T-helper 1 cell treated with Interleukin-12 subunit alpha and Interleukin-12 subunit beta and Interleukin-4 antibody, amounts not matched to agents 30 μg/mL and 1 μg/mL, for 36 hours (primary cell): ENCODE data around the gene CPNE9.
A peak's percentile ranks its signal among the peaks of the same experiment; 100 is the strongest.

ENCODE experiments used
- H3K27ac Mint-ChIP-seq: one replicate; pipeline ENCODE4 v1.8.0; 2021; ENCODE audit warnings: mild to moderate bottlenecking, mixed read lengths
- H3K27me3 Mint-ChIP-seq: one replicate; pipeline ENCODE4 v1.8.0; 2021; ENCODE audit warnings: low read depth, mixed read lengths
- H3K36me3 Mint-ChIP-seq: one replicate; pipeline ENCODE4 v1.8.0; 2021; ENCODE audit warnings: low read depth, mixed read lengths
- H3K4me1 Mint-ChIP-seq: one replicate; pipeline ENCODE4 v1.8.0; 2021; ENCODE audit warnings: low read depth, mixed read lengths
- H3K4me3 Mint-ChIP-seq: one replicate; pipeline ENCODE4 v1.8.0; 2021; ENCODE audit warnings: mild to moderate bottlenecking, moderate library complexity, mixed read lengths
- H3K9me3 Mint-ChIP-seq: one replicate; pipeline ENCODE4 v1.8.0; 2021; ENCODE audit warnings: mixed read lengths

The CPNE9 gene

DNA sequence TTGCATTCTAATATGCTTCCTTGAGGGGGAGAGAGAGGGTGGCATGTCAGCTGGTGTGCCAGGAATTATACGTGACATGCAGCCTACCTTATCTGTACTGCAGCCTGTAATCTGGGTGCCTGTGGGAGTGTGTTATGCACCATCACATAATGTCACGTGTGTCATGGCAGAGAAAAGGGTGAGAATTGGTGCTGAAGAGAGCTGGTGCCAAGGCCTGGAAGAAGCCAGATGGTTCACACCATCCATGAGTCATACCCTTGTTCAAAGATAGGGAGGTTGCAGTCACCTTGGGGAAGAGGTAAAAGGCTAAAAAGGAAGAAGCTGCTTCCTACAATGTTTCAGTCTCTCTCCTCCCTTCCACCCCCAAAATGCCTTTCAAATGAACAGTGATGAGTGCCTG lies 33.2 kb downstream of the CPNE9 start:
- H3K4me3 Mint-ChIP-seq: no peak overlapping the region
- H3K9me3 Mint-ChIP-seq: no peaks in the 10 kb centered on the region
- H3K27ac Mint-ChIP-seq: peak overlapping the region; percentile 46
- no peaks in the 10 kb centered on the region for H3K27me3 Mint-ChIP-seq
- peaks cover 30% of the 10 kb centered on the region for H3K4me1 Mint-ChIP-seq
- H3K36me3 Mint-ChIP-seq: peaks cover 53% of the 10 kb centered on the region

DNA sequence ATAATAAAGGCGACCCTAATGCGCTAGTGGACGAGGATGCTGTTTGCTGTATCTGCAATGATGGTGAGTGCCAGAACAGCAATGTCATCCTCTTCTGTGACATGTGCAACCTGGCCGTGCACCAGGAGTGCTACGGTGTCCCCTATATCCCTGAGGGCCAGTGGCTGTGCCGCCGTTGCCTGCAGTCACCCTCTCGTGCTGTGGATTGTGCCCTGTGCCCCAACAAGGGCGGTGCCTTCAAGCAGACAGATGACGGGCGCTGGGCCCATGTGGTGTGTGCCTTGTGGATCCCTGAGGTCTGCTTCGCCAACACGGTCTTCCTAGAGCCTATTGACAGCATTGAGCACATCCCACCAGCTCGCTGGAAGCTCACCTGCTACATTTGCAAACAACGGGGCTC lies 35.5 kb downstream of the CPNE9 start:
- Mint-ChIP-seq H3K4me3 (no peak overlapping the region), H3K4me1 (peaks cover 12% of the 10 kb centered on the region), H3K27ac (no peak overlapping the region), H3K27me3 (no peaks in the 10 kb centered on the region), H3K36me3 (peaks cover 50% of the 10 kb centered on the region), H3K9me3 (no peaks in the 10 kb centered on the region)

DNA sequence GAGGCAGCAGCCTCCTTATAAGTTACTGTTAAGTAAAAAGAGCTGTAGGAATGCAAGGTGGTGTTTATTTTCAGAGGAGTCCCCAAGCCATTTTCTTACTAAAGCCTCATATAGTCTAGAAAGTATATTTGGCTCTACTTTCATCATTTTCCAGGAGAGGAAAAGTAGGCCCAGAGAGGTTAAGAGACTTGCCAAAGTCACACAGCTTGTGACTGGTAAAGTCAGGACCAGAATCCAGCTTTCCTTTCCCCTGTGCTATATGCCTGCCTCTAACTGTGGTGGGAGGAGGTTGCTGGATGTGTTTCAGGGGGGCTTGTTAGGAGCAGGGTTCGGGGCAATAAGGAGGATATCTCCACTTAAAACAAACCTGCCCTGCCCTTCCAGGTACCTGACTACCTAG lies 38.9 kb downstream of the CPNE9 start:
- Mint-ChIP-seq H3K36me3 (peaks cover 51% of the 10 kb centered on the region), H3K9me3 (no peaks in the 10 kb centered on the region), H3K27ac (no peak overlapping the region), H3K27me3 (no peaks in the 10 kb centered on the region), H3K4me1 (no peaks in the 10 kb centered on the region), H3K4me3 (no peak overlapping the region)

DNA sequence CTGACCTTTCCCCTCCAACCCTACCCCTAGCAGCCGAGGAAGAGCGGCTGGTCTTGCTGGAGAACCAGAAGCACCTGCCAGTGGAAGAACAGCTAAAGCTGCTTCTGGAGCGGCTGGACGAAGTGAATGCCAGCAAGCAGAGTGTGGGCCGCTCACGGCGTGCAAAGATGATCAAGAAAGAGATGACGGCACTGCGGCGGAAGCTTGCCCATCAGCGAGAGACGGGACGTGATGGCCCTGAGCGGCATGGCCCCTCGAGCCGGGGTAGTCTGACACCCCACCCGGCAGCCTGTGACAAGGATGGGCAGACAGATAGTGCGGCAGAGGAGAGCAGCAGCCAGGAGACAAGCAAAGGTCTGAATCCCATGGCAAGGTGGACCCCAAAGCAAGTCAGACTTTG lies 39.9 kb downstream of the CPNE9 start:
- Mint-ChIP-seq H3K4me3 (no peak overlapping the region), H3K36me3 (peaks cover 51% of the 10 kb centered on the region), H3K9me3 (no peaks in the 10 kb centered on the region), H3K4me1 (peaks cover 1% of the 10 kb centered on the region), H3K27me3 (no peaks in the 10 kb centered on the region), H3K27ac (no peak overlapping the region)

DNA sequence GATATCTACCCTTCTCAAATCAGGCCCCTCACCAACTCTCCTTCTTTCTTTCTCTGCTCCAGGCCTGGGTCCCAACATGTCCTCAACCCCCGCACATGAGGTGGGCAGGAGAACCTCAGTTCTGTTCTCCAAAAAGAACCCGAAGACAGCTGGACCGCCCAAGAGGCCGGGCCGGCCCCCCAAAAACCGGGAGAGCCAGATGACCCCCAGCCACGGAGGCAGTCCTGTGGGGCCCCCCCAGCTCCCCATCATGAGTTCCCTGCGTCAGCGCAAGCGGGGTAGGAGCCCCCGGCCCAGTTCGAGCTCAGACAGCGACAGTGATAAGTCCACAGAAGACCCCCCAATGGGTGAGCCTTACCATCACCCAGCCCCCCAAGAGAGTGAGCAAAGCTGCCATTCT lies 40.5 kb downstream of the CPNE9 start:
- H3K27ac Mint-ChIP-seq: no peak overlapping the region
- H3K9me3 Mint-ChIP-seq: no peaks in the 10 kb centered on the region
- peaks cover 6% of the 10 kb centered on the region for H3K4me1 Mint-ChIP-seq
- H3K4me3 Mint-ChIP-seq: no peak overlapping the region
- H3K36me3 Mint-ChIP-seq: peaks cover 48% of the 10 kb centered on the region
- H3K27me3 Mint-ChIP-seq: no peaks in the 10 kb centered on the region

DNA sequence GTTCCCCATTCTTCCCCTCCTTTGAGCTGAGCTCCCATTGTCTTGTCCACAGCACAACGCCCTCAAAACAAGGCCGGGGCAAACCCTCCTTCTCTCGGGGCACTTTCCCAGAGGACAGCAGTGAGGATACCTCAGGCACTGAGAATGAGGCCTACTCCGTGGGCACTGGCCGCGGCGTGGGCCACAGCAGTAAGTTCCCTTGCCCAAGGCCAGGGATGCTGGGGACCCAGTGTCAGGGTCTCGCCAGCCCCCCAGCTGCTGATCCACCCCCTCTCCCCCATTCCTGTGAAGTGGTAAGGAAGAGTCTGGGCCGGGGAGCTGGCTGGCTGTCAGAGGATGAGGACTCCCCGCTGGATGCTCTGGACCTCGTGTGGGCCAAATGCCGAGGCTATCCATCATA lies 41.9 kb downstream of the CPNE9 start:
- H3K4me3 Mint-ChIP-seq: no peak overlapping the region
- no peaks in the 10 kb centered on the region for H3K27me3 Mint-ChIP-seq
- H3K4me1 Mint-ChIP-seq: peaks cover 17% of the 10 kb centered on the region
- no peaks in the 10 kb centered on the region for H3K9me3 Mint-ChIP-seq
- peaks cover 46% of the 10 kb centered on the region for H3K36me3 Mint-ChIP-seq
- no peak overlapping the region for H3K27ac Mint-ChIP-seq

DNA sequence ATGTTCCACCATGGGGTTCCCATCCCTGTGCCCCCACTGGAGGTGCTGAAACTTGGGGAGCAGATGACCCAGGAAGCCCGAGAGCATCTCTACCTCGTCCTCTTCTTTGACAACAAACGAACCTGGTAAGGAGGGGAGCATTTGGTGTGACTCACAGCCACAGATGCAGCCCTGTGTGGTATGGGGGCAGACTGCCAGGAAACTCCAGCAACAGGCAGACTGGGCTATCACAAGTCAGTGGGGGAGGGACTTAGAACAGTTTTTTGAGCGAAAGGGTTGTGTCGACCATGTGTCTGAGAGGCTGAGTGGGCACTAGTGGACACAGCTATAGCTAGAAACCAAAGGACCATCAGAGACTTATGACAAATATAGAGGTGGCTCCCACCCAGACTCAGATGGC lies 42.7 kb downstream of the CPNE9 start:
- Mint-ChIP-seq H3K4me1 (peaks cover 25% of the 10 kb centered on the region), H3K9me3 (no peaks in the 10 kb centered on the region), H3K36me3 (peaks cover 42% of the 10 kb centered on the region), H3K27ac (no peak overlapping the region), H3K4me3 (no peak overlapping the region), H3K27me3 (no peaks in the 10 kb centered on the region)

DNA sequence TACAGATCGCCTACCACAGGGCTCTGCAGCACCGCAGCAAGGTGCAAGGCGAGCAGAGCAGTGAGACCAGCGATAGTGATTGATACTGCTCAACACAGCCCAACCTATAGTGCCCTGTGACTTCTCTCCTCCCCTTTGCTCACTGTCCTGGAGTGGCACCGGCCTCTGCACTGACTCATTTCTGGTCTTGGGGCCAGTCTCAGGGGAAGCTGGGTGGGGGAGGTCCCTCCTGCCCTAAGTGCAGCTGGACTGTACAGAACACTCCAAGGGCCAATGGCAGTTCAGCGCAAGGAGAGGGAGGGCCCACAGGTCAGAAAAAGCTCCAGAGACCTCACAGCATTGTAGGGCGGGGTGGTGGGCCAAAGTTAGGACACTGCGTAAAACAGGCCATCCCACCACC lies 43.6 kb downstream of the CPNE9 start:
- peaks cover 33% of the 10 kb centered on the region for H3K4me1 Mint-ChIP-seq
- no peaks in the 10 kb centered on the region for H3K27me3 Mint-ChIP-seq
- no peak overlapping the region for H3K27ac Mint-ChIP-seq
- peaks cover 50% of the 10 kb centered on the region for H3K36me3 Mint-ChIP-seq
- no peaks in the 10 kb centered on the region for H3K9me3 Mint-ChIP-seq
- no peak overlapping the region for H3K4me3 Mint-ChIP-seq

DNA sequence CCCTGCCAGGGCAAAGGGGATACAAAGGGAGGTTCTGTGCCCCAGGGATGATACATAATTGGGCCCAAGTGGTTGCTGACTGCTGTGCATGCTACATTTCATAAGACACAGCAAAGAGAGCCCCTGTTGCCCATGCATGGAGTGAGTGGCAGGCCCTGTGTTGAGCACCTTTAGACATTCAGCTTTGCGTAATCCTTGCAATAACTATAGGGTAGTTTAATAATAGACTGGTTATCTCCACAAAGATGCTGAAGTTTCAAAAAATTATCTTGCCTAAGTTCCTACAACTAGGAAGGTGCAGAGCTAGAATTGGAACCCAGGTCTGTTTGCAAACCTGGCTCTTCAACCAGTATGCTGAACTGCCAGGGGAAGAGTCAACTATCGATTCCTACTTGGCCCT lies 44.4 kb downstream of the CPNE9 start:
- Mint-ChIP-seq H3K4me3 (no peak overlapping the region), H3K36me3 (peaks cover 50% of the 10 kb centered on the region), H3K4me1 (peaks cover 33% of the 10 kb centered on the region), H3K9me3 (no peaks in the 10 kb centered on the region), H3K27me3 (no peaks in the 10 kb centered on the region), H3K27ac (no peak overlapping the region)

DNA sequence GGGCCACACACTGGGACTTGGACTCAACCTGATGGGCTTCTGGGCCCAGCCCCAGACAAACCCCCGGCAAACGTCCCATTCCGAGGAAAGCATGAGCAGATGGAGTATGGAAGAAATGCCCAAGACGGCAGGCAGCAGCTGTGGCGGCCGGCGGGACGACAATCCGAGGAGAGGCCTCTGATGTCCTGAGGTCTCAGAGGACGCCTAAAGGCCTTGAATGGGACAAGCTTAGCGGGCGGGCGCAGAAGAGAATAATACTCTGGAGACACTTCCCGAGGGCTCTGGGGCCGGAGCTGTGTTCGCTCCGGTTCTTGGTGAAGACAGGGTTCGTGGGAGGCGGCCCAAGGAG lies 45.6 kb downstream of the CPNE9 start:
- Mint-ChIP-seq H3K4me1 (peaks cover 38% of the 10 kb centered on the region), H3K9me3 (no peaks in the 10 kb centered on the region), H3K27ac (peak overlapping the region; percentile 97), H3K27me3 (no peaks in the 10 kb centered on the region), H3K4me3 (peak overlapping the region; percentile 94), H3K36me3 (peaks cover 48% of the 10 kb centered on the region)

DNA sequence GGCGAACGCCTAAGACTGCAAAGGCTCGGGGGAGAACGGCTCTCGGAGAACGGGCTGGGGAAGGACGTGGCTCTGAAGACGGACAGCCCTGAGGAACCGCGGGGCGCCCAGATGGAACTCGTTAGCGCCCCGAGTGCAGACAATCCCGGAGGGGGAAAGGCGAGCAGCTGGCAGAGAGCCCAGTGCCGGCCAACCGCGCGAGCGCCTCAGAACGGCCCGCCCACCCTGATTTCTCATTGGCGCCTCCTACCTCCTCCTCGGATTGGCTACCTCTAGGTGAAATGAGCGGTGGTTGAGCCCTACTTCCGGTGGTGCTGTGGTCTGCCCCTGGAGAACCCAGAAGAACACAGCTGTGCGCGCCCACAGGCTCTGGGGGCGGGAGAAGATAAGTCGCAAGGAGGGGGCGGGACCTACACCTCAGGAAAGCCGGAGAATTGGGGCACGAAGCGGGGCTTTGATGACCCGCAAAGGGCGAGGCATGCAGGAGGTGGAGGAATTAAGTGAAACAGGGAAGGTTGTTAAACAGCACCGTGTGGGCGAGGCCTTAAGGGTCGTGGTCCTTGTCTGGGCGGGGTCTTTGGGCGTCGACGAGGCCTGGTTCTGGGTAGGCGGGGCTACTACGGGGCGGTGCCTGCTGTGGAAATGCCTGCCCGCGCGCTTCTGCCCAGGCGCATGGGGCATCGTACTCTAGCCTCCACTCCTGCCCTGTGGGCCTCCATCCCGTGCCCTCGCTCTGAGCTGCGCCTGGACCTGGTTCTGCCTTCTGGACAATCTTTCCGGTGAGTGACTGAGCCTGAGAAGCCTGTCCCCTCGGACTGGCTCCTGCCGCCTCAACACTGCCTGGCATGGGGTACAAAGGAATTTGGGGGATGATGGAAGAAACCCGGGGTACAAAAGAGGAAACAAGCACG lies 46.3 kb downstream of the CPNE9 start, which contains the start of gene OGG1:
OGG1 (plus strand) TSS at position 308 of the 911 bp plus-strand sequence; CDS start at position 643, 335 bp downstream.
- Mint-ChIP-seq H3K27ac (peak within 1 kb of the TSS; percentile 97), H3K27me3 (no peaks in the 10 kb centered on the region), H3K36me3 (peaks cover 47% of the 10 kb centered on the region), H3K4me3 (peak within 1 kb of the TSS; percentile 94), H3K9me3 (no peaks in the 10 kb centered on the region), H3K4me1 (peaks cover 43% of the 10 kb centered on the region)

DNA sequence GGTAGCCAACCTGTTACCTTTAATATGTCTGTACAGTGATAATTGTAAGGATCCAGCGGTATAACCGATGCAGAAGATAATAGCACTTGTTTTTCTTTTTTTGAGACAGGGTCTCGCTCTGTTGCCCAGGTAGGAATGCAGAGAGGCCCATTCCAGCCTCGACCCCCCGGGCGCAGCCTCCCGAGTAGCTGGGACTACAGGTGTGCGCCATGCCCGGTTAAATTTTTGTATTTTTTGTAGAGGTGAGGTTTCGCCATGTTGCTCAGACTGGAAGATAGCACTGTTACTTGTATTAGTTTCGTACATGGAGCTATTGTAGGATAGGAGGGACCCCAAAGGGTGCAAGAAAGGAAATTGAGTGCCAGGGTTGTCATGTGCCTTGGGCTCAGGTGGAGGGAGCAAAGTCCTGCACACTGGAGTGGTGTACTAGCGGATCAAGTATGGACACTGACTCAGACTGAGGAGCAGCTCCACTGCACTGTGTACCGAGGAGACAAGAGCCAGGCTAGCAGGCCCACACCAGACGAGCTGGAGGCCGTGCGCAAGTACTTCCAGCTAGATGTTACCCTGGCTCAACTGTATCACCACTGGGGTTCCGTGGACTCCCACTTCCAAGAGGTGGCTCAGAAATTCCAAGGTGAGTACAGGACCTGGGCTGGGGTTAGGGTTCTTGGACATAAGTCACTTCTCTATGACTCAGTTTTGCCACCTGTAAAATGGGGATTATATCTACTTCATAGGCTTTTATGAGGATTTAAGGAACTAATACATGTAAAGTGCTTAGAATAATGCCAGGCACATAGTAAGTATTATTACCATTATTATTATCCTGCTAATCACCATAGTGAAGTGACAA lies 47.2 kb downstream of the CPNE9 start:
- H3K4me3 Mint-ChIP-seq: peak overlapping the region; percentile 94
- peaks cover 47% of the 10 kb centered on the region for H3K4me1 Mint-ChIP-seq
- H3K9me3 Mint-ChIP-seq: no peaks in the 10 kb centered on the region
- H3K27ac Mint-ChIP-seq: peak overlapping the region; percentile 97
- no peaks in the 10 kb centered on the region for H3K27me3 Mint-ChIP-seq
- peaks cover 44% of the 10 kb centered on the region for H3K36me3 Mint-ChIP-seq

DNA sequence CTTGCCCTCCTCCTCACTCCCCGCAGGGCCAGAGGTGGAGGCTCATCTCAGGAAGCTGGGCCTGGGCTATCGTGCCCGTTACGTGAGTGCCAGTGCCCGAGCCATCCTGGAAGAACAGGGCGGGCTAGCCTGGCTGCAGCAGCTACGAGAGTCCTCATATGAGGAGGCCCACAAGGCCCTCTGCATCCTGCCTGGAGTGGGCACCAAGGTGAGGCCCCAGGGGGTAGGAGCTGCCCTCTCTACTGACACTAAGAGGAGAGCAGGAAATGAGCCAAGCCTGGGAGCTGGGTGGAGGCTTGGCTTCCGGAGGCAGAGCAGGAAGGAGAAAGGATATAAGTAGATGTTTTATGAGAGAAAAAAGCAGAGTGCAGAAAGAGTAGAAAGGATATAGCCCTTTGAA lies 51.0 kb downstream of the CPNE9 start:
- Mint-ChIP-seq H3K36me3 (peaks cover 39% of the 10 kb centered on the region), H3K4me1 (peaks cover 36% of the 10 kb centered on the region), H3K27ac (peak overlapping the region; percentile 58), H3K9me3 (no peaks in the 10 kb centered on the region), H3K27me3 (no peaks in the 10 kb centered on the region), H3K4me3 (peak overlapping the region; percentile 50)

DNA sequence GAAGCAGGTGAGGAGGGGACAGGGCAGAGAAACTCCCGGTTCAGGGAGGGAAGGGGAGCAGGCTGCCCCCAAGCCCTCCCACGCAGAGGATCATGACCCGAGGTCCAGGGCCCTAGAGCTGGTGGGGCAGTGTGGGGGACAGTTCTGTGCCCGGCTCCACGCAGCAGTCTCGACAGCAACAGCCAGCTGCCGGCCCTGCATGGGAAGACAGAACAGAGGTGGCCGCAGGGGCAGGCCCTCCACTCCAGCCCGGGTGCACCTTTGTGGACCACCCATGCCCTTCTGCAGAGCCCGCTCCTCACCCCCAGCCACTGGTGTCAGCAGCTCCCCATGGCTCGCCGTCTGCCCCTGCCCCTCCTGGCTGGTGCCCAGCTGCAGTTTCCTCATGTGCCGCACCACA lies 53.8 kb downstream of the CPNE9 start:
- H3K4me1 Mint-ChIP-seq: peaks cover 14% of the 10 kb centered on the region
- no peaks in the 10 kb centered on the region for H3K27me3 Mint-ChIP-seq
- H3K4me3 Mint-ChIP-seq: no peak overlapping the region
- H3K36me3 Mint-ChIP-seq: peaks cover 37% of the 10 kb centered on the region
- no peak overlapping the region for H3K27ac Mint-ChIP-seq
- no peaks in the 10 kb centered on the region for H3K9me3 Mint-ChIP-seq
